HG03520 (cell line): ENCODE measurements around the gene COMT.

Experiments
- ATAC-seq: cut with Tn5 transposase; IDR thresholded peaks from one replicate; pipeline ENCODE4 v1.9.1; 2021; ENCODE audit warnings: mild to moderate bottlenecking, moderate library complexity; ENCODE audit not compliant: unreplicated experiment

COMT gene

DNA sequence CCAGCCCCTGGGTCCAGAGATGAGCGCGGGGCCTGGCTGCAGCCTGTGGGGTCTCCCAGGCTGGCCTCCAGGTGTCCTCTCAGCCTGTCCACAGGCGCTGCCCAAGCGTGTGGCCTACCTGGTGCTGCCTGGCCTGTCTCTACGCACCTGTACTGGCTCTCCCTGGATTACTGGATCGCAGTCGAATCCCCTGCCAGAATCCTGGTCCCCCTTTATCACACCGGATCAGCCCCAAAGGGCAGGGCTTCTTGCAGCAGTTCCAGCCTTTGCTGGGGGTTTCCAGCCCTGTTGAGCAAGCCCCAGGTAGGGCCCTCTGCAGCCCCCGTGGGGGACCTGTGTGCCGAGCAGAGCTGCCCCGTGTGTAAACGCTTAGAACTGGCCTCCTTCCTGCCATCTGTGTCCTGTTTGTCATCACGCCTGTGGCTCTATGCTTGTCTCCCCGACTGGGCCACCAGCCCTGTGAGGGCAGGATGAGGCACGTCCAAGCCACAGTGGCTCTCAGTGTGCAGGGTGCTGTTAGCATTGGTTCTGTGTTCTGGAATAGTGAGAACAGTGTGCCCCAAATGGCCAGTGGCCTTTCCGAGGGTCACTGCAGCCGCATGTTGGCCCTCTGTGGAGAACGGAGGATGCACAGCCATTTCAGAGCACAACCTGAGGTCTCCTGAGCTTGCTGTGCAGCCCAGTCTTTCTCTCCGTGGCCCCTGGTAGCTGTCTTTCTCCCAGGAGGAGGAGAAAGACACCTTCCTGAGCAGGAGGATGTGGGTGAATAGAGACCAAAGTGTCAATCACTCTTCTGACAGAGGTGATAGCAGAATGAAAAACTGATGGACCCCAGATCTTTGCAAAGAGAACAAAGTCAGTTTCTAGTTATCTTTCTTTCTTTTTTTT lies 13.9 kb downstream of the COMT start:
- no peak for ATAC-seq

DNA sequence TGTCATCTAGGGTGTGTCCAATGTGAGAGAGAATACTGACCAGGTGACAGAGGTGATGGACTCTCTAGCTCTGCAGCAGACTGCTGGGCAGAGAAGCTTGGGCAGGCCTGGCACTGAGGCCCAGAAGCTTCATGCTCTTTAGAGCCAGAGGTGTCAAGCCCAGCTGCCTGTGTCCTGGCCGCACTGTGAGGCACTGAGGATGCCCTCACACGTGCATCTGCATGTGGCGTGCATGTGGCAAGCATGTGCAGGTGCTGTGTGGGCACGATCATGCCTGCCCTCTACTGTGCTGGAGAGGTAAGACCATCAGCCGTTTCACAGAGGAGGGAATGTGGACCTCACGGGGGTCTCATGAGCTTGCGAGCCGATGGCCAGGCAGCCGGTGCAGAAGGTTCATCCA lies 15.9 kb downstream of the COMT start:
- ATAC-seq, result no peak

GRCh38 chr22:19958083-19959042 lies 16.8 kb downstream of the COMT start:
- no peak for ATAC-seq

DNA sequence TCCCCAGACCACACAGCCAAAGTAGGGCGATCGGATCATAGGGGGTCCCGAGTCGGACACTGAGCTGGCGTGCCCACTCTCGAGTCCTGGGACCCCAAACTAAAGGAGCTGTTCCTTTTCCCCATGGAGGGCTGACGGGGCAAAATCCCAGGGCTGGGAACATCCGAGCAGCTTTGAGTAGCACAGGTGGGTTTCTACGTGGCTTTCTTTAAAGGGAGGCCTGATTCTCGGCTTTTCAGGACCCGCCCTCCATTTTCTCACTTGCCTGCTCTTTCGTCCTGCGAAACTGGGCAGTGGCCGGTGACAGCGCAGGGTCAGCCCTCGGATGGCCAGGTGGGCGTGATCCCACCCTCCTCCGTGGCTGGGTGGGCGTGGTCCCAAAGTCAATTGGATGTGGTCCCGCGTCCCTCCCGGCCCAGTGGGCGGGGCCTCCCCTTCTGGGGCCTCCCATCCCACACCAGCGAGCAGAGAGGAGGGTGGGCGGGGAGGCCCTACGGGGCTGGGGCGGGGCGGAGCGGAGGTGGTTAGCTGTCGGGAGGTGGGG lies 17.5 kb downstream of the COMT start:
- ATAC-seq, result no peak

GRCh38 chr22:19959587-19960490 lies 18.3 kb downstream of the COMT start:
- ATAC-seq, result no peak

DNA sequence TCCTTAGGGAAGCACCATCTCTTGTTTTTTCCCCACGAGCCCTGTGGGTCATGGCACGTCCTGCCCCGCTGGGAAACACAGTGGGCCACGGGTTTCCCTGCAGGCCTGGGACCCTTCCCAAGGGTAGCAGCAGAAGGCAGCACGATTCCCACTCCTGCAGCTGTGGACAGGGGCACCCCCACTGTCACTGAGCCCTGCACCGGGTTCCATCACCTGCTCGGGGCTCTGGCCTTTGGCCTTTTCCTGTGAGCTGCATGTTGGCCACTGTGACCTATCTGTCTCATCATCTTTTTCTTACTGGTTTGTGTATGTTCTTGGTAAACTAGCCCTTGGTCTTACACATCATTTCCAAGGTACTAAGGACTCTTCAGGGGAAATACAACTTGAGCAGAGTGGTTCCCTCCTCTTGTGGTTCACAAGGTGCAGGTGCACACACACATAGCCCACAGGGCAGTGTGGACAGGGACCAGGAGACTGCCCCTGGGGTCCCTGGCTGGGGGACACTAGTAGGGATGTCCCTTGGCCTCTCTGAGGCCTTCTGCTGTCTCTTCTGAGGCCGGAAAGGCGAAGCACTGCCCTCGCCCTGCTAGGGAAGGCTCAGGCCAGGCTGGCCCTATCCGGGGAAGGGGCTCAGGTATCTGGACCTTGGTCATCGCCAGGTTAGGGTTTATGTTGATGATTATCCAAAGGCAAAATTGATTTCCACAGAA lies 19.1 kb downstream of the COMT start:
- ATAC-seq, result no peak

DNA sequence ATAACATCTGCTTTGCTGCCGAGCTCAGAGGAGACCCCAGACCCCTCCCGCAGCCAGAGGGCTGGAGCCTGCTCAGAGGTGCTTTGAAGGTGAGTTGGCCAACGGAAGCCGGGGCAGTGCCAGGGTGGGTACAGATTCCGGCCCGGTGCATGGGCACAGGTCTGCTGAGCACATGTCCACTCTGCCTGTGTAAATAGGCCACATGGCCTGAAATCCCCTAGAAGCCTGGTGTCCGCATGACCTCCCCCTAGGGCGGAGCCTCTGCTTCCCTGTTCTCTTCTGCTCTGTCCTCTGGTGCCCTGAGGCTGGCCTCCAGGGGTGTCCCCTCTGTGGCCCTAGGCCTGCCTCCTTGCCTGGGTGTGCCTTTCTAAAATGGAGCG lies 19.6 kb downstream of the COMT start:
- ATAC-seq, result no peak

- no peak for ATAC-seq
These were observed 20.3 kb downstream of the COMT start for GRCh38 chr22:19961868-19962245.

DNA sequence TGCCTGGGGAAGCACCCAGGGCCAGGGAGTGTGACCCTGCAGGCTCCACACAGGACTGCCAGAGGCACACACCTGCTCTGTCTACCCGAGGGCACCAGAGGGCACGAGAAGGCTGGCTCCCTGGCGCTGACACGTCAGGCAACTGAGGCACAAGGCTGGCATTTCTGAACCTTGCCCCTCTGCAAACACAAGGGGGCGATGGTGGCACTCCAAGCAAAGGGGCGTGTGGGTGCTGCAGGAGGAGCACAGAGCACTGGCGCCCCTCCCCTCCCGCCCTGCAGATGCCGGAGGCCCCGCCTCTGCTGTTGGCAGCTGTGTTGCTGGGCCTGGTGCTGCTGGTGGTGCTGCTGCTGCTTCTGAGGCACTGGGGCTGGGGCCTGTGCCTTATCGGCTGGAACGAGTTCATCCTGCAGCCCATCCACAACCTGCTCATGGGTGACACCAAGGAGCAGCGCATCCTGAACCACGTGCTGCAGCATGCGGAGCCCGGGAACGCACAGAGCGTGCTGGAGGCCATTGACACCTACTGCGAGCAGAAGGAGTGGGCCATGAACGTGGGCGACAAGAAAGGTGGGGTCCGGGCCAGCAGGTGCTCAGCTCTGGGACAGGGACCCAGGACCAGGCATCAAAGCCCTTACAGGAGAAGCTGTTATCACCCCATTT lies 20.8 kb downstream of the COMT start:
- no peak for ATAC-seq

- no peak for ATAC-seq
These were observed 21.6 kb downstream of the COMT start for GRCh38 chr22:19962909-19963806.

GRCh38 chr22:19963863-19964642 lies 22.5 kb downstream of the COMT start:
- ATAC-seq, result no peak

GRCh38 chr22:19964701-19965386 lies 23.3 kb downstream of the COMT start:
- ATAC-seq, result no peak

GRCh38 chr22:19965771-19966709 lies 24.5 kb downstream of the COMT start:
- ATAC-seq, result no peak

DNA sequence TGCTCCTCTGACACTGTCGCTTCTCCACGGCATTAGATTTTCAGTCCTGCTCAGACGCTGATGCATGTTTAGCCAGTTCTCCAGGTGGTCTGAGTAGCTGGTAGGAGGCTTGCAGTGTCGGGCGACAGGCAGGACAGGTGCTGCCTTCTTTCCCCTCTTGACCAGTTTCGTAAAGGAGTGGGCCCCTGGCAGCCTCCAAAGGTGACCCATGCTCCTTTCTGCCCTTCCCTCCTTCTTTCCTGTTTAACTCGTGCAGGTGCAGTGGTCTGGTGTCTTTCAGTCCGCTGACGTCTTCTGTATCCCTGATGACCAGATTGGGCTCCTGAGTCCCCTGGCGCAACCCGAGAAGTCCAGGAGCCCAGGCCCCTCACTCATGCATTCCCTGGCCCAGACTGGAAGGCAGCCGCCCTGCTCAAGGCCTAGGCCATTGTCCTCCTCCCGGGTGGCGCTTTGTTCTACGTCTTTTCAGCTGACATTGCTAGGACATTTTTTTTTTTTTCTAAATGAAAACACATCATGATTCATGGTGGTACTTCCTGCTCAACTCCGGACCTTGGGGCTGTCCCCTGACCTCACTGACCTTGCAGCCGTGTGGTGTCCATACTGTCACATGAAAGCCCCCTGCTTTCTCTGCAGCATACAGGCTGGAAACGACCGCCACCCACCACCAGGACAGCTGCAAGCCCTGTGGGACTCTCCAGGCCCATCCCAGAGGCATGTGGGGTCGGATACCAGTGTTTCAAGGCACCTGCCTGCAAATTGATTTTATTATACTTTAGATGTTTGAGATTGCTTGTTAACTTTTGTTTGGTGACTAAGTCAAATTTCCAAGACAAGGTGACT lies 25.6 kb downstream of the COMT start:
- no peak for ATAC-seq

DNA sequence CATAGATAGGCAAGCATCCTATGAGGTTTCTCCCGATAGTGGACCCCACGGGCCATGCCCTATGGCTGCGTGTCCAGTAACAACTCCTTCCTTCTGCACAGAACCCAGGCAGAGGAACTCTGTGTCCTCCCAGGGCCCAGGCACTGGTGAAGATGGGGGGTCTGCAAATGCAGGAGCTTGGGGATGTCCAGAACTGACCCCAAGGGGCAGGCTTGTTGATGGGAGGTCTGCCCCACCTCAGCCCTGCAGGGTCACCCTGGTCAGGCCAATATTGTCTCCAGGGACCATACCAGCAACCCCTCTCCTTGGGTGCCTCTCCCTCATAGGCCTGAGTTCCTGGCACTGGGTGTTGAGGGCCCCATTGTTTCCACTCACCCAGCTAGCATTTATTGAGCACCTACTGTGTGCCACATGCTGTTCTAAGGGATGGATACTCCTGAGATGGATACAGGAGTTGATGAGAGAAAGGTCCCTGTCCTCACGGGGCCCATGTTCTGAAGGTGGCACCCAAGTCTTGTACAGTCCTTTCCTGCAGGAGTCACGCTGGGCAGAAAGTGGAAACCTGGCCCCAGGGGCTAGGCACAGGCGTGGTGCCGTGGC lies 26.4 kb downstream of the COMT start:
- no peak for ATAC-seq
